Keratinocyte (primary cell): ENCODE results near the gene LSG1. TPM values are rescaled to one million over a fixed set of nuclear protein-coding genes. Genes with fewer than 3 reads are reported as not detected.

Experiments
- DNase-seq: peaks from one replicate; pipeline ENCODE4 v3.0.0-alpha.2; 2011; ENCODE audit warnings: low read depth, missing footprints, low spot score
- FAIRE-seq: peaks from 2 replicates; lab custom pipeline; 2011; peaks lifted over from hg19 to GRCh38; lab: Jason Lieb, UNC
- H2AFZ ChIP-seq: 2 replicates; pipeline ENCODE4 v1.6.0; 2012; ENCODE audit warnings: low read length, control low read depth, inconsistent platforms; ENCODE audit not compliant: control insufficient read depth
- H3K27ac ChIP-seq: 2 replicates; pipeline ENCODE4 v1.5.1; 2011; ENCODE audit warnings: low read length; ENCODE audit not compliant: control insufficient read depth, insufficient read depth
- H3K27me3 ChIP-seq: 3 replicates; pipeline ENCODE4 v1.6.0; 2011; ENCODE audit warnings: low read length; ENCODE audit not compliant: control insufficient read depth, insufficient read depth; ENCODE audit errors: extremely low read depth
- H3K36me3 ChIP-seq, 2 experiments: 2 replicates in 1 of 2; 3 replicates in 1 of 2; pipeline ENCODE4 v1.5.1; 2011; ENCODE audit warnings: low read length in 2 of 2, mild to moderate bottlenecking in 1 of 2; ENCODE audit not compliant: control insufficient read depth in 2 of 2, insufficient read depth in 2 of 2; ENCODE audit errors: extremely low read depth in 1 of 2
- H3K4me1 ChIP-seq: 3 replicates; pipeline ENCODE4 v1.5.1; 2011; ENCODE audit warnings: low read length; ENCODE audit not compliant: control insufficient read depth, insufficient read depth; ENCODE audit errors: extremely low read depth
- H3K4me2 ChIP-seq: 3 replicates; pipeline ENCODE4 v1.6.0; 2011; ENCODE audit warnings: low read depth, low read length; ENCODE audit not compliant: control insufficient read depth, insufficient read depth; ENCODE audit errors: extremely low read depth
- H3K4me3 ChIP-seq, 3 experiments: fragments of 200-600 bp in 1 of 3; sonication (generic) in 1 of 3; 2 replicates in 2 of 3; 3 replicates in 1 of 3; pipeline ENCODE4 v1.5.1; 2011 to 2016; ENCODE audit warnings: low read length in 3 of 3, mild to moderate bottlenecking in 3 of 3, control low read depth in 2 of 3, inconsistent platforms in 1 of 3, low read depth in 1 of 3, mixed read lengths in 1 of 3, mixed run types in 1 of 3, moderate library complexity in 1 of 3; ENCODE audit not compliant: control insufficient read depth in 2 of 3, insufficient read depth in 2 of 3; ENCODE audit errors: extremely low read depth in 1 of 3
- H3K79me2 ChIP-seq: 2 replicates; pipeline ENCODE4 v1.6.0; 2012; ENCODE audit warnings: low read length; ENCODE audit not compliant: control insufficient read depth, insufficient read depth
- H3K9ac ChIP-seq: 3 replicates; pipeline ENCODE4 v1.6.0; 2011; ENCODE audit warnings: low read length; ENCODE audit not compliant: control insufficient read depth, insufficient read depth; ENCODE audit errors: extremely low read depth
- H3K9me1 ChIP-seq: 3 replicates; pipeline ENCODE4 v1.6.0; 2011; ENCODE audit warnings: low read length; ENCODE audit not compliant: control insufficient read depth, insufficient read depth; ENCODE audit errors: extremely low read depth
- H3K9me3 ChIP-seq: 2 replicates; pipeline ENCODE4 v1.5.1; 2012; ENCODE audit warnings: low read depth, low read length; ENCODE audit not compliant: control insufficient read depth
- H4K20me1 ChIP-seq: 3 replicates; pipeline ENCODE4 v1.6.0; 2011; ENCODE audit warnings: low read length; ENCODE audit not compliant: control insufficient read depth, insufficient read depth; ENCODE audit errors: extremely low read depth
- CTCF ChIP-seq, 3 experiments: IDR thresholded peaks in 1 of 3; conservative IDR thresholded peaks in 1 of 3; optimal IDR thresholded peaks in 1 of 3; 2 replicates in 2 of 3; 3 replicates in 1 of 3; pipeline versions ENCODE3 to v1.5.1; 2011; ENCODE audit warnings: low read length in 3 of 3, mild to moderate bottlenecking in 3 of 3, moderate library complexity in 2 of 3, control low read depth in 1 of 3, inconsistent platforms in 1 of 3; ENCODE audit not compliant: insufficient read depth in 2 of 3; ENCODE audit errors: extremely low read depth in 1 of 3
- EZH2 ChIP-seq: IDR thresholded peaks from one replicate; pipeline ENCODE4 v1.6.1; 2012; ENCODE audit warnings: inconsistent platforms, mild to moderate bottlenecking, low read length, moderate library complexity
- dilution Hi-C: fragments of 300-500 bp; cut with MboI; formaldehyde crosslinking; loops from one replicate; pipeline ENCODE4 v1.7.0; 2020; ENCODE audit warnings: low sequenced_read_pairs; ENCODE audit not compliant: extremely low pct_ligation_motif_present
- polyA plus RNA-seq, 5 experiments: library from polyadenylated mRNA; depleted of rRNA in 3 of 5; stranded (reverse) in 3 of 5; stranded (forward) in 1 of 5; unstranded in 1 of 5; fragments of >200 nt; gene quantifications; 1 replicate in 1 of 5; 2 replicates in 3 of 5; 3 replicates in 1 of 5; pipeline versions ENCODE4 v1.2.1 to v1.2.3, GENCODE V29; 2011 to 2012; ENCODE audit warnings: missing spikeins in 2 of 5, low read depth in 1 of 5, low replicate concordance in 1 of 5

Gene LSG1
- polyA plus RNA-seq, 1 donor (not counting 4 experiments of a cell fraction or from before 2014, with no cell fraction given), result 40.7 TPM

- Histone ChIP-seq H3K36me3 (no peaks in the 10 kb centered on the region), H3K4me2 (no peak overlapping the region), H4K20me1 (no peaks in the 10 kb centered on the region), H3K79me2 (no peaks in the 10 kb centered on the region), H3K4me1 (peaks cover 20% of the 10 kb centered on the region), H3K27me3 (no peaks in the 10 kb centered on the region), H3K9me3 (no peaks in the 10 kb centered on the region), H2AFZ (no peak overlapping the region), H3K27ac (no peak overlapping the region), H3K9me1 (no peaks in the 10 kb centered on the region), H3K9ac (no peak overlapping the region), H3K4me3 (no peak overlapping the region)
- dilution Hi-C loops, result no loop called here
- DNase-seq (no peak), FAIRE-seq (no peak)
- no peak for TF ChIP-seq EZH2
- no peak for TF ChIP-seq CTCF (optimal IDR thresholded peaks at IDR 0.05 in 1 of 3, IDR thresholded peaks at IDR 0.05 in 1 of 3, conservative IDR thresholded peaks at IDR 0.05 in 1 of 3; ENCODE audit: extremely low read depth in 1 of 3, insufficient read depth in 2 of 3, low read length in 3 of 3)
Measured at GRCh38 chr3:194711286-194711685, 39.3 kb upstream of the LSG1 start.

- no peaks in the 10 kb centered on the region for H4K20me1 ChIP-seq
- no peak for TF ChIP-seq CTCF (optimal IDR thresholded peaks at IDR 0.05 in 1 of 3, IDR thresholded peaks at IDR 0.05 in 1 of 3, conservative IDR thresholded peaks at IDR 0.05 in 1 of 3; ENCODE audit: extremely low read depth in 1 of 3, insufficient read depth in 2 of 3, low read length in 3 of 3)
- no peak for TF ChIP-seq EZH2
- no peaks in the 10 kb centered on the region for H3K9me3 ChIP-seq
- no peaks in the 10 kb centered on the region for H3K36me3 ChIP-seq
- dilution Hi-C loops, result no loop called here
- DNase-seq, result no peak
- FAIRE-seq, result peak; percentile 61
- H3K4me2 ChIP-seq, result no peak overlapping the region
- no peak overlapping the region for H2AFZ ChIP-seq
- H3K27me3 ChIP-seq, result no peaks in the 10 kb centered on the region
- H3K9me1 ChIP-seq, result no peaks in the 10 kb centered on the region
- H3K27ac ChIP-seq, result no peak overlapping the region
- no peaks in the 10 kb centered on the region for H3K4me1 ChIP-seq
- no peaks in the 10 kb centered on the region for H3K79me2 ChIP-seq
- H3K9ac ChIP-seq, result no peak overlapping the region
- H3K4me3 ChIP-seq, result no peak overlapping the region
Measured at GRCh38 chr3:194707147-194707540, 35.2 kb upstream of the LSG1 start.
